Dermis microvascular lymphatic vessel endothelial cell (primary cell): ENCODE results near the gene GSE1. TPM values are rescaled to one million over a fixed set of nuclear protein-coding genes. Genes with fewer than 3 reads are reported as not detected.

ENCODE experiments used
- DNase-seq, 2 donors: peaks; one replicate each; pipeline versions ENCODE4 v3.0.0 to v3.0.0-alpha.2; 2010; ENCODE audit warnings: low read depth in 2 of 2
- total RNA-seq: library from RNA; depleted of rRNA; stranded (reverse); fragments of >200 nt; gene quantifications from 2 replicates; pipeline ENCODE4 v1.2.1, GENCODE V29; 2014

Gene GSE1
- total RNA-seq, 1 donor from 2014 or later: 9.0 TPM

DNA sequence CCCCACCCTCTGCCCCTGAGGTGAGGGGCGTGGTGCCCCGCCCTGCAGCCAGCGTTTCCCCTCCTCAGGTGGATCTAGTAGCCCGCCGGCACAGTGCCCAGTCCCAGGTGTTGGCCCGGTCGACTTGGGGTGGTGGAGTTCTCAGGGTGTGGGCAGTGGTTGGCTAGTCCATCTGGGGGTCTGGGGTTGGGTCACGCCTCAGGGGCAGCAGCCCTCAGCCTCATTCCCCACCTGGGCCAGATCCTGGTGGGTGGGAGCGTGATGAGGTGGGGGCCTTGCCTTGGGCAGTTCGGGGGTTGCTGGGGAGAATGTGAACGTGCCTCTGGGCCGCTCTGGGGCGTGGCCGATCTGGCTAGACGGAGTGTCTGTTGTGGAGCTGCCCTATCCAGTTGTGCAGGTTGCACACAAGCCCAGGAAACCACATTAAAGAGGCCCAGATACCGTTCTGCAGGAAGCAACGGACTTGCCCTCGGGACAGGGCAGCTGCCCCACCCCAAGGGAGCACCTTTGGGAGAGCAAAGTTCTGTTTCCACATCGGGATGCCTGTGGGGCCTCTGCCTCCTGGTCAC, 32.0 kb downstream of the GSE1 start:
- DNase-seq: no peak

- DNase-seq: no peak
These were observed 33.3 kb downstream of the GSE1 start for GRCh38 chr16:85646358-85646907.

GRCh38 chr16:85646976-85647375, 33.9 kb downstream of the GSE1 start:
- no peak for DNase-seq

- DNase-seq: no peak
These were observed 35.1 kb downstream of the GSE1 start for GRCh38 chr16:85648070-85648714.

GRCh38 chr16:85648805-85649204, 35.7 kb downstream of the GSE1 start:
- DNase-seq: no peak

GRCh38 chr16:85649411-85650134, 36.5 kb downstream of the GSE1 start:
- DNase-seq: no peak

- no peak for DNase-seq
These were observed 37.2 kb downstream of the GSE1 start for GRCh38 chr16:85650135-85650843.

DNA sequence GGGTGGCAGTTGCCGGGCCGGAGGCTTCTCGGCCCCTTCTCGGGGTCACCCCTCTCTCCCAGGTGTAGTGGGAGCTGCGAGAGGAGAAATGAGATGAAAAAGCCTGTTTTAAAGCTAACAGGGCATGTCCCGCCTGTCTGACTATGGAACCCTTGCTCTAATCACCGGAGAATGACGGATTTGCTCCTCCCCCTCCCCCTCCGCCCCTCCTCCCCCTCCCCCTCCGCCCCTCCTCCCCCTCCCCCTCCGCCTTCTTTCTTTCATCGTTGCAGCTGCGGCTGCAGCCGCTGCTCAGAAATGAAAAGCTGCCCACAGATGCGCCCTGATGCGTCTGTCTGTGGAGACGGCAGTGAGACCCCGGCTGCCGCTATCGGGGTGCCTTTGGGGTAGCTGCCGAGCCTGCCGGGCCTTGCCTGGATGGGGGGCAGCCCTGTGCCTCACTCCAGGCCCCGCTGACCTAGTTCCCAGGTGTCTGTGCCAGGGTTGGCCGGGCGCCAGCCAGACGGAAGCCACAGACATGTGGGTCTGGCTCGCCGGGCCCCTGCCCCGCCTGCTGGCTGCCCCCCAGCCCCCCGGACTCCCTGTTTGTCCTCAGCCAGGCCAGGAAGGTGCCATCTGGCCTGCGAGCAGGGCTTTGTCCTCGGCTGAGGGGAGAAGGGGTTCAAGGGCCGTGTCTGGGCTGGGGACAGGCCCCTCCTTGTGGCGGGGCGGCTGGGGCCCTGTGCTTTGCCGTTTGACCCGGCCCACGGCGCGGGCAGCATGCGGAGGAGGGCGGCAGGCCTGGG, 37.9 kb downstream of the GSE1 start:
- DNase-seq: no peak

GRCh38 chr16:85651629-85652430, 38.7 kb downstream of the GSE1 start:
- DNase-seq: no peak

DNA sequence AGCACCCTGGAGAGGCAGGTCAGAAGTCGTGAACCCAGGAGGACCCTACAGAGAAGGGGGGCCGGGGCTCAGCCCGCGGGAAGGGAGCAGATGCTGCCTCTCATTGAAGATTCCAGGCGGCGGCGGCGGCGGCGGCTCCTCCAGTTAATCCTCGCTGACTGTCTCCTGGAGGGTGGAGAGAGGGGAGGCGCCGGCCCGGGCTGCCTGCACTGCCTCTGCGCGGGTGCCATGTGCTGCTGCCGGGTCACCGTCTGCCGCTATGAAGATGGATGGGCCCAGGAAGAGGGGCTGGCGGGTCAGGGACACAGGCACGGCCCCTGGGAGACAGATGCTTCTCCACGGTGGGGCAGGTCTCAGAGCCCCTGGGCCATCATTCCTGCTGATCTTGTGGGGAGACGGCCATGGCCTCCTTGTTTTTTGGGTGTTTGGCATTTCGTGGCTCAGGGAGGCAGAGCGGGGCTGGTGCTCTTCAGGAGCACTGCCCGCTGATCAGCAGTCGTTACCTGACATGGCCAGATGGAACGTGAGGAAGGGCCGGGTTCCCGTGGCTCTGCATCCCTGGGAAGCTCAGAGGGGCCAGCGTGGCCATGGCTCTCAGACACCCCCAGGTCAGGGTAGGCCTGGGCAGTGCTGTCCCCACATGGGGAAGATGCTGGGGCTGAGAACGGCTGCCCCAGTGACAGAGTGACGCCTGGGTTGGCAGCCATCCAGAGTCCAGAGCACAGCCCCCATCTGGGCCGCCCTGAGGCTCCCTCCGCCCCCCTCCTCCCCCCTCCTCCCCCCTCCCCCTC, 39.5 kb downstream of the GSE1 start:
- peak in 1 of 2 donors; percentile 15 for DNase-seq

DNA sequence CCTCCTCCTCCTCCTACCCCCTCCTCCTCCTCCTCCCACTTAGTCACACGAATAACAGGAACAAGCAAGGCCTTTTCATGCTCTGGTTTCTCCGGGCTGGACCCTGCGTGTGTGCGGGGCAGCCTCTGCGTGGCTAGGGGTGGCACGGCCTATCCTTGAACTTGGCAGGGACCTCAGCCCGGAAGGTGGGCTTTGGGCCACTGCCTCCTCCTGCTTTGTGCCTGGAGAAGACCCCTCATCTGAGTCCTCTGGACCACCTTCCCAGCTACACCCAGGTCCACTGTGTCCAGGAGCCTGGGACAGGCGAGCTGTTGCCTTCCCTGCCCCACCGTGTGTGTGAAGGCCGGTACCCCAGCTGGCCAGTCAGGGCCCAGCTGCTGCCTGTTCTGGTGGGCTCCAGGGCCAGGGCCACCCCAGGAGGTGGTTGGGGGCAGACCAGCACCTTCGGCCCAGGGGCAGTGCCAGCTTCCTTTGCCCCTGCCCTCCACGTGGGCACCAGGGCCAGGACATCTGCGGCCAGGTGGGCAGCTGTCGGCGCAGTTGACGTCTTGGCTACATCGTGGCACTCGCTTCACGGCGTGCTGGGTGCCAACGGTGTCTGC, 40.3 kb downstream of the GSE1 start:
- DNase-seq: peak in 1 of 2 donors; percentile 9

DNA sequence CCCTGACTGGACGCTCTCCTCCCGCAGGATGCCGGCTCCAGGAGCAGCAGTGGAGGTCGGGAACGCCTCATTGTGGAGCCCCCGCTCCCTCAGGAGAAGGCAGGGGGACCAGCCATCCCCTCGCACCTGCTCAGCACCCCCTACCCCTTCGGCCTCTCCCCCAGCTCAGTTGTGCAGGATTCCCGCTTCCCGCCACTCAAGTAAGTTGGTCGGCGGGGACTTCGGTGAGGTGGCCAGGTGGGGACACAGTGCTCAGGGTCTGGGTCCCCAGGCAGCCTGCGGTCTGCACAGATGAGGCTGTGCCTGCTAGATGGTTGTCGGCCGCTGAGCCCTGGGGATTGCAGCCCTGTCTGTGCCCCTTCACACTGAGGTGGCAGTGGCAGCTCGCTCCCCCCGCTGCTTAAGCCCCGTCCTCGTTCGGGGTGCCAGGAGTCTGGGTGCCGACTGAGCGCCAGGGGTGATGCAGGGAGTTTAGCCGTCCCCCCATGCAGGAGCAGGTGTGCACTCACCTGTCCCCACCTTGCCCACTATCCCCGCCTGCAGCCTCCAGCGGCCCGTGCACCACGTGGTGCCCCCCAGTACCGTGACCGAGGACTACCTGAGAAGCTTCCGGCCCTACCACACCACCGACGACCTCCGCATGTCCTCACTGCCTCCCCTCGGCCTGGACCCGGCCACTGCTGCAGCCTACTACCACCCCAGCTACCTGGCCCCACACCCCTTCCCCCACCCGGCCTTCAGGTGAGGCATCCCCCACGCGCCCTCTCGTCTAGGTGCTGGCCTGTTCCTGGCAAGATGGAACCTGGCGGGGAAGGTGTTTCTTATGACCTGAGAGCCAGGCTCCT, 41.4 kb downstream of the GSE1 start:
- DNase-seq: no peak

DNA sequence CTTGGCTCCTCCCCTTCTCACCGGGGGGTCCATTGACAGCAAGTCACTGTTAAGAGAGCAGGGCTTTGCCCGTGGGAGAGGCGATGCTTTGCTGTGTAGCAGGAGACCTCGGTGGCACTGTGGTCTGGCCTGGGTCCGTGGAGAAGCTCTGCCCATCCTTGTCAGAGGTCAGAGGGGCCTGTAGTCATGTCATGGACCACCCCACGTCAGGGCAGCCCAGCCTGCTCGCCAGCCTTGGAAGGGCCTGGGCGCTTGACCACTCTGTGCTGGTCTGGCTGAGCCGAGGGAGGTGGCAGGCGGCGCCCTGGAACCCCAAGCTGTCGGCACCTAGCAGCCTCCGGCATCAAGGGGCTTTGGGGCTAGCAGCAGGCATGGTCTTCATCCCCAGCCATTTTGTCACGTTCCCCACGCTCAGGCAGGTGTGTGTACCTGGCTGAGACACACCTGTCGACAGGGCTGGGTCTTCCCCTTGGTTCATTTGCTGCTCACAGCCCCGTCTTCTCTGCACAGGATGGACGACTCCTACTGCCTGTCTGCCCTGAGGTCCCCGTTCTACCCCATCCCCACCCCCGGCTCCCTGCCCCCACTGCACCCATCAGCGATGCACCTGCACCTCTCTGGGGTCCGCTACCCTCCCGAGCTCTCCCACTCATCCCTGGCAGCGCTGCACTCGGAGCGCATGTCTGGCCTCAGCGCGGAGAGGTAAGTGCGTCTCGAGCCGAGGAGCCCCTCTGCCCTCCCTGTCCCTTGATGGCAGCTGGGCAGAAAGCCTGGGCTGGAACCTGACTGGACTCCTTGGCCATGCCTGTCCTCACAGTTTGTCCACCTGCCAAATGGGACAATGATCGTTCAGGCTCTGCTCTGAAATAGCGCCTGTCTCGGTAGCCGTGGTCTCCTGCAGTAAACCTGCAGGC, 42.4 kb downstream of the GSE1 start:
- no peak for DNase-seq

- DNase-seq: no peak
These were observed 43.5 kb downstream of the GSE1 start for GRCh38 chr16:85656351-85657266.

GRCh38 chr16:85657267-85657650, 44.1 kb downstream of the GSE1 start:
- no peak for DNase-seq

GRCh38 chr16:85657996-85658395, 44.9 kb downstream of the GSE1 start:
- DNase-seq: no peak
